ENCODE results near the gene RNU5D-1.

RNU5D-1 gene

DNA sequence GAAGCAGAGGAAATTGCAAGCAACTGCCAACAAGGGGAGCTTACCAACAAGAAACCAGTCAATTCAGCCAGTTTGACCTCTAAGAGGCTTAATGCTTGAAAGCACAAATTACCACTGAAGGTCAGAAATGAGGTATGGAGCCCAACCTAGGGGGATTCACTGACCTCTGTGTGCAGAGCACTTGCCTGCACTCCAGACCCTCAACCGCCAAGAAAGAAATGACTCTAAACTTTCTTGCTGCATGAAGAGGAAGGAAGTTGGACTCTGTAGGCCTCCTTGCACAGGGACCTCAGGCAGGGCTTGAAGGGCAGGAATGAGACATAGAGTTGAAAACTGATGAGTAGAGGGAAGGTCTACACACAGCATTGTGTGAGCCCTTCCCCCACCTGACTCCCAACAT is 46.4 kb downstream of the RNU5D-1 start:
- H3K9me3 ChIP-seq (ENCODE audit: control insufficient read depth, insufficient read depth, low read length): no peaks in the 10 kb centered on the region
- no peak for DNase-seq (ENCODE audit: low read depth, low spot score)
- no peaks in the 10 kb centered on the region for H3K36me3 ChIP-seq (ENCODE audit: control insufficient read depth, insufficient read depth, low read length)
- no peaks in the 10 kb centered on the region for H3K27me3 ChIP-seq (ENCODE audit: control insufficient read depth, insufficient read depth, low read length)
- no peak overlapping the region for H3K4me3 ChIP-seq (ENCODE audit: low read length)
- no CpG with 5 or more reads among the region's 1 CpG for WGBS (ENCODE audit: insufficient coverage, insufficient read length)
- no peak overlapping the region for H3K27ac ChIP-seq (ENCODE audit: low read length)
- H3K4me1 ChIP-seq (ENCODE audit: control insufficient read depth, insufficient read depth, low read length): peaks cover 6% of the 10 kb centered on the region; the same call in 1 of the 2 replicates

DNA sequence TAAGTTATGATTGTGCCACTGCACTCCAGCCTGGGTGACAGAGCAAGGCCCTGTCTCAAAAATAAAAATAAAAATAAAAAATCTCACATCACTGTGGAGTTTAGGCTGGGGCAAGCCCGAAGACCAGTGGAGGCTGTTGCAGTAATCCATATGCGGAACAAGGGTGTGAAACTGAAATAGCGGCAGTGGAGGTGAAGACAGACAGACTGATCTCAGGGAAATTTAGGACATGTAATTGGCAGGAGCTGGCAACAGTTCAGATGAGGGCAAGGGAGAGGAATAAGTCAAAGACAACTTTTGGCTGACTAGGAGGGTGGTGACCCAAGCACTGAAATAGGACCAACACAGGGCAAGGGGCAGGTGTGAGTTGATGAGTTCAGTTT is 48.1 kb downstream of the RNU5D-1 start:
- Histone ChIP-seq H3K27ac (ENCODE audit: low read length) (no peak overlapping the region), H3K4me1 (ENCODE audit: control insufficient read depth, insufficient read depth, low read length) (peaks cover 6% of the 10 kb centered on the region; the same call in 1 of the 2 replicates), H3K27me3 (ENCODE audit: control insufficient read depth, insufficient read depth, low read length) (no peaks in the 10 kb centered on the region), H3K9me3 (ENCODE audit: control insufficient read depth, insufficient read depth, low read length) (no peaks in the 10 kb centered on the region), H3K36me3 (ENCODE audit: control insufficient read depth, insufficient read depth, low read length) (no peaks in the 10 kb centered on the region), H3K4me3 (ENCODE audit: low read length) (no peak overlapping the region)
- no peak for DNase-seq (ENCODE audit: low read depth, low spot score)
- WGBS (ENCODE audit: insufficient coverage, insufficient read length): no CpG with 5 or more reads among the region's 3 CpGs

DNA sequence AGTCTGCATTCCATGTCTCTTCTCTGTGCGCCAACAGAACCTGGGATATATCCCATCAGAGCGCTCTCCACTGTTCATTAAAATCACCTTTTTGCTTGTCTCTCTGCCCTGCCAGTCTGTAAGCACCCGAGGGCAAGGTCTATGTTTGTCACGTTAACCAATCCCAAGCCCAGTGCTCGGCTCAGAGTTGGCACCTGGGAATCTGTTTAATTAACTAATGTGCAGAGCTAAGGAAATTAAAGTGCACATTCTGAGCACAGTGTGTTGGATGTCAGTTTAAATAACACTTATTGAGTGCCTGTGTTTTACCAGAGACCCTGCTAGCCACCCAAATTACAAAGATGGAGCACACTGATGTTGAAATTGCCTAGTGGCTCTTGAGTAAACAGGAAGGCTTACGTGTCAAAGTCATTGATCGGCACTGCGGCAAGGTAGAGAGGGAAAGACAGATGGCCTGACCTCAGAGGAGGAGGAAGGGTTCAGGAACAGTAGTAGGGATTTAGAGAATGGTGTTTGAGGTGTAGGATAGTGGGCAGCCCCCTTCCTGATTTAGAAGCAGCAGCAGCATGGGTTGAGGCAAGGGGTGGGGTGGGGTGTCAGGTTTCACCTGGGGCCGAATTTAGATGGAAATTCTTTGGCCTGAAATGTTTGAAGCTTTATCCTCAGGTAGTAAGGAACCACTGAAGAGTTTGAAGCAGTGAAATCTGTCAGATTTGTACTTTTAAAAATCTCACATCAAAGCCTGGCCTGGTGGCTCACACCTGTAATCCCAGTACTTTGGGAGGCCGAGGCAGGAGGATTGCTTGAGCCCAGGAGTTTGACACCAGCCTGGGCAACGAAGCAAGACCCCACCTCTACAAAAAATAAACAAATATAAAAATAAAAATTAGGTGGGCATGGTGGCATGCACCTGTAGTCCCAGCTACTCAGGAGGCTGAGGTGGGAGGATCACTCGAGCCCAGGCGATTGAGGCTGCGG is 48.8 kb downstream of the RNU5D-1 start:
- H3K27me3 ChIP-seq (ENCODE audit: control insufficient read depth, insufficient read depth, low read length): no peaks in the 10 kb centered on the region
- no peak overlapping the region for H3K4me3 ChIP-seq (ENCODE audit: low read length)
- no peak overlapping the region for H3K27ac ChIP-seq (ENCODE audit: low read length)
- WGBS (ENCODE audit: insufficient coverage, insufficient read length): no CpG with 5 or more reads among the region's 14 CpGs
- H3K9me3 ChIP-seq (ENCODE audit: control insufficient read depth, insufficient read depth, low read length): no peaks in the 10 kb centered on the region
- peaks cover 6% of the 10 kb centered on the region; the same call in 1 of the 2 replicates for H3K4me1 ChIP-seq (ENCODE audit: control insufficient read depth, insufficient read depth, low read length)
- H3K36me3 ChIP-seq (ENCODE audit: control insufficient read depth, insufficient read depth, low read length): no peaks in the 10 kb centered on the region
- no peak for DNase-seq (ENCODE audit: low read depth, low spot score)
